H1 (cell line): ENCODE measurements around the gene SLC43A1. TPM values are rescaled to one million over a fixed set of nuclear protein-coding genes. Genes with fewer than 3 reads are reported as not detected.

Source experiments
- CBX5 ChIP-seq: fragments of 300-800, 300-1000 bp; sonication (generic); IDR thresholded peaks from 2 replicates; pipeline ENCODE4 v1.7.1; 2016; ENCODE audit warnings: antibody characterized with exemption, low read length, low read depth
- CTCF ChIP-seq, 3 experiments: IDR thresholded peaks; 1 replicate in 2 of 3; 2 replicates in 1 of 3; pipeline versions ENCODE4 v1.5.1 to v1.6.1; 2011; ENCODE audit warnings: low read length in 3 of 3, mild to moderate bottlenecking in 3 of 3, inconsistent platforms in 2 of 3, low read depth in 1 of 3, moderate library complexity in 1 of 3; ENCODE audit not compliant: insufficient read depth in 1 of 3; ENCODE audit errors: control extremely low read depth in 1 of 3
- KDM4A ChIP-seq: IDR thresholded peaks from one replicate; pipeline ENCODE4 v1.7.1; 2012; ENCODE audit warnings: low read depth, mild to moderate bottlenecking, moderate library complexity, low read length, inconsistent platforms; ENCODE audit not compliant: severe bottlenecking
- SIN3A ChIP-seq, 2 experiments: IDR thresholded peaks in 1 of 2; conservative IDR thresholded peaks in 1 of 2; 2 replicates each; pipeline ENCODE4 v1.6.1; 2011 to 2012; ENCODE audit warnings: low read length in 2 of 2, improper control_type of control experiment in 1 of 2, low read depth in 1 of 2, mild to moderate bottlenecking in 1 of 2
- polyA plus RNA-seq, 7 experiments: library from polyadenylated mRNA; depleted of rRNA in 3 of 7; stranded (reverse) in 5 of 7; unstranded in 2 of 7; fragments of >200 nt in 5 of 7; fragments of 200-250 nt in 2 of 7; gene quantifications; 1 replicate in 5 of 7; 2 replicates in 1 of 7; 4 replicates in 1 of 7; pipeline versions ENCODE4 v1.2.1 to v1.2.3, GENCODE V29; 2011 to 2013; ENCODE audit warnings: missing spikeins in 2 of 7, mixed read lengths in 2 of 7
- total RNA-seq: library from RNA; stranded (reverse); fragmentation: NEBNext Ultra II Directional; extraction: Animal tissue kit (Norgen Biotek cat#: 25700); gene quantifications from 2 replicates; pipeline ENCODE4 v1.2.1, GENCODE V29; 2021

SLC43A1 gene
- total and polyA plus RNA-seq, 2 of the 8 experiments (the other 6 are each of a cell fraction or from before 2014, with no cell fraction given) = 34.5 to 58.0 TPM

DNA sequence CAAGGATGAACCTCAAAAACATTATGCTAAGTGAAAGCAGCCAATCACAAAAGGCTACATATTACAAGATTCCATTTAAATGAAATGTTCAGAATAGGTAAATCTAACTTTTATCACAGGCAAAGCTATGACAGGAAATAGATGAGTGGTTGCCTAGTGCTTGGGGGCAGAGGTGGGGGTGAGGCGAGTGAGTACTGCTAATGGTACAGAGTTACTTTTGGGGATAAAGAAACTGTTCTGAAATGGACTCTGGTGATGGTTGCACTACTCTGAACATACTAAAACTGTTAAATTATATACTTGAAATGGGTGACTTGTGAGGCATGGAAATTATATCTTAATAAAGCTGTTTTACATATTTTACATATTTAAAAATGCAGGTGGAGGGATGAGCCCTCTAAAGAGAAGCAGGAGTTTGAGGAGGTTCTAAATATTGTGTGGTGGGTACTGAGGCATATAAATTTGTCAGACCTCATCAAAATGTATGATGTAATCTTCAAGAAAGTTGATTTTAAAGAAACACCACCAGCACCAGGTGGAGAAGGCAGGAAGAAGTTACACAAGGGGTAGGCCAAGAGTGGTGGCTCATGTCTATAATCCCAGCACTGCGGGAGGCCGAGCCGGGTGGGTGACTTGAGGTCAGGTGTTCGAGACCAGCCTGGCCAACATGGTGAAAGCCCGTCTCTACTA, 3.6 kb downstream of the SLC43A1 start (continued):
- TF ChIP-seq CTCF (IDR thresholded peaks at IDR 0.05; ENCODE audit: control extremely low read depth in 1 of 3, insufficient read depth in 1 of 3, low read depth in 1 of 3, low read length in 3 of 3) (no peak), KDM4A (no peak), CBX5 (no peak), SIN3A (conservative IDR thresholded peaks at IDR 0.05 in 1 of 2, IDR thresholded peaks at IDR 0.05 in 1 of 2; ENCODE audit: low read depth in 1 of 2, low read length in 2 of 2) (no peak)
